Sigmoid colon (tissue), 7 donors: Measurements from ENCODE around the gene TNPO1. TPM values are rescaled to one million over a fixed set of nuclear protein-coding genes. Genes with fewer than 3 reads are reported as not detected.

Source experiments
- DNase-seq: peaks from one replicate; pipeline ENCODE4 v3.0.0-alpha.2; 2019
- H3K27ac ChIP-seq, 4 donors: fragments of 200-600 bp; sonication (generic); one replicate each; pipeline ENCODE4 v1.5.1; 2016 to 2019; ENCODE audit warnings: mild to moderate bottlenecking in 1 of 4
- H3K27me3 ChIP-seq, 3 donors: fragments of 200-600 bp; sonication (generic); one replicate each; pipeline ENCODE4 v1.5.1; 2019; ENCODE audit warnings: mild to moderate bottlenecking in 1 of 3
- H3K36me3 ChIP-seq, 4 donors: fragments of 200-600 bp; sonication (generic); one replicate each; pipeline ENCODE4 v1.5.1; 2016 to 2019
- H3K4me1 ChIP-seq, 4 donors: fragments of 200-600 bp; sonication (generic); one replicate each; pipeline ENCODE4 v1.5.1; 2017 to 2019
- H3K4me3 ChIP-seq, 4 donors: fragments of 200-600 bp; sonication (generic); one replicate each; pipeline ENCODE4 v1.5.1; 2017 to 2019; ENCODE audit warnings: mild to moderate bottlenecking in 2 of 4, moderate library complexity in 1 of 4
- H3K9me3 ChIP-seq, 4 donors: fragments of 200-600 bp in 3 of 4; sonication (generic) in 3 of 4; one replicate each; pipeline versions ENCODE4 v1.5.1 to v1.6.1; 2013 to 2019
- CTCF ChIP-seq, 4 experiments: fragments of 450-650 bp in 3 of 4; fragments of 200-600 bp in 1 of 4; IDR thresholded peaks; one replicate each; pipeline ENCODE4 v1.5.1; 2016 to 2019; ENCODE audit warnings: antibody characterized with exemption in 4 of 4, mild to moderate bottlenecking in 3 of 4, moderate library complexity in 2 of 4
- EP300 ChIP-seq, 4 donors: sonication (generic); formaldehyde crosslinking; IDR thresholded peaks; one replicate each; pipeline ENCODE4 v1.6.1; 2017; ENCODE audit warnings: antibody characterized with exemption in 4 of 4
- POLR2A ChIP-seq, 2 donors: fragments of 450-650 bp; IDR thresholded peaks; one replicate each; pipeline ENCODE4 v1.6.1; 2016; ENCODE audit warnings: antibody characterized with exemption in 2 of 2, mild to moderate bottlenecking in 2 of 2, moderate library complexity in 2 of 2
- POLR2AphosphoS5 ChIP-seq, 4 donors: sonication (generic); formaldehyde crosslinking; IDR thresholded peaks; one replicate each; pipeline ENCODE4 v1.6.1; 2017; ENCODE audit warnings: antibody characterized with exemption in 4 of 4
- WGBS, 2 donors: extraction: QIAGEN DNeasy Blood & Tissue Kit; methylation state at CpG; one replicate each; pipeline ENCODE4 v1.1.7; 2013; 5-methylcytosine and 5-hydroxymethylcytosine counted together
- intact Hi-C: fragments of 100-400 bp; cut with DNase I; formaldehyde crosslinking; loops from one replicate; pipeline ENCODE4 v1.15.1; 2023
- polyA plus RNA-seq, 3 donors: library from polyadenylated mRNA; stranded (reverse); fragments of 200-250 nt; gene quantifications; one replicate each; pipeline ENCODE4 v1.2.3, GENCODE V29; 2013
- total RNA-seq, 4 donors: library from RNA; depleted of rRNA; stranded (reverse); fragments of >200 nt; gene quantifications; one replicate each; pipeline ENCODE4 v1.1.0, GENCODE V29; 2016
- donor health status: healthy with polysubstance abuse.
- donor health status: Bipolar disorder and iron deficiency.
- donor health status: healthy.

Gene TNPO1
- total and polyA plus RNA-seq, 7 donors, result 18.6 to 145 (median 86.2) TPM

GRCh38 chr5:72846483-72846882 lies 30.0 kb downstream of the TNPO1 start:
- no peaks in the 10 kb centered on the region for H3K36me3 ChIP-seq
- H3K4me3 ChIP-seq, result no peak overlapping the region
- H3K27me3 ChIP-seq, result no peaks in the 10 kb centered on the region
- no peak for TF ChIP-seq POLR2AphosphoS5 (IDR thresholded peaks at IDR 0.05)
- TF ChIP-seq POLR2A (IDR thresholded peaks at IDR 0.05), result no peak
- TF ChIP-seq EP300 (IDR thresholded peaks at IDR 0.05), result no peak
- TF ChIP-seq CTCF (IDR thresholded peaks at IDR 0.05), result no peak
- peaks cover 0 to 66% (median 47%) of the 10 kb centered on the region in 4 donors for H3K4me1 ChIP-seq
- intact Hi-C loops, result loop anchor here (5.0 kb wide), 1 partner anchor 111 kb away; the partner anchor contains the start of gene FCHO2
- DNase-seq, result no peak
- WGBS, 2 donors, result 93% methylated on average over 2 of the region's 2 CpGs
- no peaks in the 10 kb centered on the region for H3K9me3 ChIP-seq
- H3K27ac ChIP-seq, result no peak overlapping the region

- intact Hi-C loops, result loop anchor here (5.0 kb wide), 1 partner anchor 110 kb away; the partner anchor contains the start of gene FCHO2
- Histone ChIP-seq H3K4me1 (peaks cover 0 to 66% (median 46%) of the 10 kb centered on the region in 4 donors), H3K36me3 (no peaks in the 10 kb centered on the region), H3K4me3 (peak overlapping the region; percentile 67 to 92 (median 77)), H3K9me3 (no peaks in the 10 kb centered on the region), H3K27ac (peak overlapping the region; percentile 92 to 95 (median 94)), H3K27me3 (no peaks in the 10 kb centered on the region)
- no peak for TF ChIP-seq POLR2A (IDR thresholded peaks at IDR 0.05)
- no peak for TF ChIP-seq POLR2AphosphoS5 (IDR thresholded peaks at IDR 0.05)
- no peak for TF ChIP-seq EP300 (IDR thresholded peaks at IDR 0.05)
- no peak for TF ChIP-seq CTCF (IDR thresholded peaks at IDR 0.05)
- no peak for DNase-seq
- 1 to 8% methylated on average over 3 of the region's 3 CpGs for WGBS, 2 donors
Measured at GRCh38 chr5:72847439-72847838, 31.0 kb downstream of the TNPO1 start.

GRCh38 chr5:72847989-72848473 lies 31.6 kb downstream of the TNPO1 start:
- DNase-seq, result peak; percentile 93
- no peak for TF ChIP-seq CTCF (IDR thresholded peaks at IDR 0.05)
- TF ChIP-seq POLR2AphosphoS5 (IDR thresholded peaks at IDR 0.05), result peak; percentile 91 to 98 (median 98)
- peak; percentile 90 to 93 for TF ChIP-seq POLR2A (IDR thresholded peaks at IDR 0.05)
- TF ChIP-seq EP300 (IDR thresholded peaks at IDR 0.05), result no peak
- WGBS, 2 donors, result 0% methylated on average over 32 of the region's 32 CpGs
- Histone ChIP-seq H3K4me1 (peaks cover 0 to 66% (median 46%) of the 10 kb centered on the region in 4 donors), H3K36me3 (peaks cover 0 to 2% (median 0%) of the 10 kb centered on the region in 4 donors), H3K27ac (peak overlapping the region; percentile 92 to 95 (median 94)), H3K9me3 (no peaks in the 10 kb centered on the region), H3K4me3 (peak overlapping the region; percentile 67 to 92 (median 77)), H3K27me3 (no peaks in the 10 kb centered on the region)
- intact Hi-C loops, result loop anchor here (1.0 to 5.0 kb wide), 2 partner anchors 32 to 109 kb away; partner anchors contain the start of genes FCHO2 and TNPO1

- peaks cover 0 to 6% (median 0%) of the 10 kb centered on the region in 4 donors for H3K36me3 ChIP-seq
- H3K9me3 ChIP-seq, result no peaks in the 10 kb centered on the region
- intact Hi-C loops, result loop anchor here (1.0 to 5.0 kb wide), 2 partner anchors 32 to 109 kb away; partner anchors contain the start of genes FCHO2 and TNPO1
- peak overlapping the region; percentile 92 to 95 (median 94) for H3K27ac ChIP-seq
- H3K27me3 ChIP-seq, result no peaks in the 10 kb centered on the region
- peak overlapping the region; percentile 67 to 92 (median 77) for H3K4me3 ChIP-seq
- peak; percentile 71 for DNase-seq
- peaks cover 0 to 70% (median 48%) of the 10 kb centered on the region in 4 donors for H3K4me1 ChIP-seq
- WGBS, 2 donors, result 1% methylated on average over 81 of the region's 81 CpGs
- TF ChIP-seq POLR2A (IDR thresholded peaks at IDR 0.05) (no peak), POLR2AphosphoS5 (IDR thresholded peaks at IDR 0.05) (peak in 3 of 4 donors; percentile 7 to 27 (median 9))
Measured at GRCh38 chr5:72848474-72849428, 32.3 kb downstream of the TNPO1 start.
